Measurements from ENCODE around the gene MAP2K3.

MAP2K3 gene

GRCh38 chr17:21282850-21283249 is 1.7 kb upstream of the MAP2K3 start:
- DNase-seq (ENCODE audit: low read depth in 2 of 2): no peak

DNA sequence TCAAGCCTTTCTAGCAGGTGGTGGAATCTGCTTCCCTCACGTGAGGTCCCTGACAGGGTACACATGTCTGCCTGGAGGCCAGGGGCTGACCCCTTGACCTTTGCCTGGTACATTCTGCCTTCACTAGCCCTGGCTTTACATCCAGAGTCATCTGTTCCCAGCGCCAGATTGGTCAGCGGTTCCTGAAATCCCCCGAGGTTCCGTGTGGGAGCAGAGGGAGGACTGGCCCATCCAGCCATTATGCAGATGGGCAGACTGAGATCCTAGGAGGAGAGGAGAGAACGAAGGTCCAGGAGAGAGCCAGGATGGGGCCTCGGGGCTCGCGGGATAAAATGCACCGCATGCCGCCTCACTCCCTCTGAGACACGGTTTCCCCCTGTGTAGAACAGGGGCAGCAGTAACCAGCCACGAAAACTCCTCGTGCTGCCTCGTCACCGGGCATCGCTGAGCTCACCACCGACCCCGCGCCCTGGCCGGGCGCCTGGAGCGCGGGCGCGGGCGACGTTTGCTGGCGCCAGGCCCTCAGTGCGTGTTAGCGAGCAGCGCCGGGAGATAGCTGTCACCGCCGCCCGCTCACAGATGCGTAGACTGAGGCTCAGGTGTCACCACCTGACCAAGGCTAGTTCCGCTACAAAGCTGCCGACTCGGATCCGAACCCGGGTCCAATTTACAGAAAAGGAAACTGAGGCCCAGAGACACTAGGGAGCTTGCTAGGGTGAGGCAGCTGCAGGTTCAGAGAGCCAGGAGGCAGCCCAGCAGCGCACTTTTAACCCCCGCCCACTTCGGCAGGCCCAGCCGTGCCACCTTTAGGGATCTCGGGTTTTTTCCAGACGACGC is 811 bp upstream of the MAP2K3 start:
- DNase-seq (ENCODE audit: low read depth in 2 of 2): no peak

GRCh38 chr17:21285164-21286065 is 904 bp downstream of the MAP2K3 start:
- no peak for DNase-seq (ENCODE audit: low read depth in 2 of 2)

DNA sequence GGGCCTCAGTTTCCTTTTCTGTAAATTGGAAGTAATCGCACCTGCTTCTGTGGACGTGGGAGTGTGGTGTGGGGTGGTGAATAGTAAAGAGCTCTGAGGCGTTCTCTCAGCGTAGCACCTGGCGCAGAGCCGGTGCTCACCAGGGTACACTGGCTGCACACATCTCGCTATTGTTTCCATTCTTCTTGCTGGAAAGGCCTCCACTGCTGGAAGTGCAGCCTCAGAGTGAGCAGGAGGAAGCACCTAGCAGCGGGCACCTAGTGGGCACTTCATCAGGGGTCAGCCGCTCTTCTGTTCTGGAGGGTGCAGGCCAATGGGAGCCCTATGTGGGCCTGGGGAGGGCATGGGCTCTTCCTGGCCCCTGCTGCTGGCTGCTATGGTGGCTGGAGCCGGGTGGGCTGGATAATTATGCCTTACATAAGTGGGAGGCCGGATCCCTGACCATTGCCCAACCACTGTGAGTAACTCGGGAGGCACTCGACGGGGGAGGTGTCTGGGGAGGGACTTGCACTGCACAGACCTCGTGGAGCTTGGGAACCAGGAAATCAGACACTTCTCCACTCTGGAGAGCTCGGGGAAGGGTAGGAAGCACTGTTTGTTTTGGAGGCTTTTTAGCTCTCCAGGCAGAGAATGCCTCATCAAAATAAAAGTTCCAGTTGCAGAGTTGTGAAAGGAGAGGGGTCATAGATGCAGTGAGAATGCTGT is 1.7 kb downstream of the MAP2K3 start:
- DNase-seq (ENCODE audit: low read depth in 2 of 2): no peak

GRCh38 chr17:21286909-21287702 is 2.6 kb downstream of the MAP2K3 start:
- DNase-seq (ENCODE audit: low read depth in 2 of 2): no peak

DNA sequence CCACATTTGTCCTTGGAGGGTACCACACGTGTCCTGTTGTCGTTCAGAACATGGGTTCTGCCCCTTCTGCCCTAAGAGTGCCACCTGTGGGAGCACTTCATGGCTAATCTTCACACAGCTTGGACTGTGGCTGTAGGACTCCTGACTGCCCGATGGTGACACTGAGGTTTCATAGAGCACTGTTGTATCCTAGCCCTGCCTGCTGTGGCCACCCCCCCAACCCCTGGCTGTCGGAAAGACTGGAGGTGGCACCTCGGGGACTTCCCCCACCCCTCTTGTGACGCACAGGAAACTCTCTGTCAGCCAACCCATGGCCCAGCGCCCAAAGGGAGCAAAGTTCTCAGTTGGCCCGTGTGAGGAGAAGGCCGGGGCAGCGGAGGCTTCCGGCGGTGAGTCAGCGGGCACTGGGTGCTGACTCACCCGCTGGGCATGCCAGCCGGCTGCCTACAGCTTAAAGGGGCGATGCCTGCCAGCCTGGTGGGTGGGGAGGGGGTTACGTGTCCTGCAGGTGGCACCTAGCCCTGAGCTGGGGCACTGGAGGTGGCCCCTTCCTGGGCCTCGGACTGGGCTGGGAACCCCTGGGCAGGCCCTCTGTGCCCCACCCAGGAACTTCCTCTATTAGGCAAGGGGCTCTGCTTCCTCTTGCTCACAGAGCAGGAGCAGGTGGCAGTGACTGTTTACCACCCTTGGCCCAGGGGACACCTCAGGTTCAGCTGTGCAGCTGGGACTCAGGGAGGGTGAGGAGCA is 3.4 kb downstream of the MAP2K3 start:
- peak; percentile 96 for DNase-seq (ENCODE audit: low read depth in 2 of 2)

DNA sequence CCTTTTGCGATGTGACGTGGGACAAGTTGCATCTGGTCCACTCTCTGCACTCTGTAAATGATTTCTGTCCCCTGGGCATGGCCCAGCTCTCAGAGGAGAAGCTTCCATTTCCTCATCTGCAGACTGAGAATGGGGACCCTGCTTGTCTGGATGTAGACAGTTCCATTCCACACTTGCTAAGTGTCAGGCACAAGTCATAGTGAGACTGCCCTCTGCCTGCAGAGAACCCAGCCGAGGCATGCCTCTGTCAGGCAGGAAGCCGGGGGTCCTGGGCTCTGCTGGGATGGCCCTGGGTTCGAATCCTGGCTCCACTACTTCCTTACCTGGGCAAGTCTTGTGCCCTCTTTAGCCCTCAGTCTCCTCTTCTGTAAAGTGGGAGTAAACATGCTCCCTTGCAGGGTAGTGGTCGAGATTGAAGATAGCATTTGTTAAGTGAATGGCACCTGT is 4.1 kb downstream of the MAP2K3 start:
- DNase-seq (ENCODE audit: low read depth in 2 of 2): peak in 1 of 2 donors; percentile 27

DNA sequence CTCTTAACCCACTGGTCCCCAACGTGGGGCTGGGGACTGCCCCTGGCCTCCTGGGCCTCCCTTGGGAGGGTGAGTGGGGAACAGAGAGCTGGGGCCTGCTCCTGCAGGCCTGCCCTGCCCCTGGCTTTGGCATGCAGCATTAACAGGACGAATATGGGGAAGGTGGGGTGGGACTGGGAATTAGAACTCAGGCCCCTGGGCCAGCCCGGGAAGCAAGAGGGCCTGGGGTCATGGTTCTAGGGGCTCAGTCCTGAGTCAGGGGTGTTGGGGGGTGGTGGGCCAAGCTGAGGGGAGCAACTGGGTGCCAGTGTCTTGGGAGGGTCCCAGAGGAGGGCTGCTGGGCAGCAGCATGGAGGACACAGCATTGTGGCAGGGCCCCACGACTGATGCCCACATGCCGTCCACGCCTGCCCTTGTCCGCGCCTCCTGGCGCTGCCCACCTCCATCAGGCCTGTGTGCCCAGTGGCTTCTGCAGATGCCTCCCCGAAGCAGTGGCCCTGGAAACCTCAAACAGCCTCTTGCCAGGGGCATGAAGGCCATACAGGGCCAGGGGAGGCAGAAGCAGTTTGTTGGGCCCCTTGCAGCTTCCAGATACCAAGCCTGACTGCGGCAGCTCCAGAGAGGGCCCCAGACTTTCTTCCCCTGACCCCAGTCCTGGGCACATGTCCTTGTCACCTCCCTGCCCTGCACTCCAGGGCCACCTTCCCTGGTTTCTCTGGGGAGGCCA is 4.8 kb downstream of the MAP2K3 start:
- no peak for DNase-seq (ENCODE audit: low read depth in 2 of 2)

DNA sequence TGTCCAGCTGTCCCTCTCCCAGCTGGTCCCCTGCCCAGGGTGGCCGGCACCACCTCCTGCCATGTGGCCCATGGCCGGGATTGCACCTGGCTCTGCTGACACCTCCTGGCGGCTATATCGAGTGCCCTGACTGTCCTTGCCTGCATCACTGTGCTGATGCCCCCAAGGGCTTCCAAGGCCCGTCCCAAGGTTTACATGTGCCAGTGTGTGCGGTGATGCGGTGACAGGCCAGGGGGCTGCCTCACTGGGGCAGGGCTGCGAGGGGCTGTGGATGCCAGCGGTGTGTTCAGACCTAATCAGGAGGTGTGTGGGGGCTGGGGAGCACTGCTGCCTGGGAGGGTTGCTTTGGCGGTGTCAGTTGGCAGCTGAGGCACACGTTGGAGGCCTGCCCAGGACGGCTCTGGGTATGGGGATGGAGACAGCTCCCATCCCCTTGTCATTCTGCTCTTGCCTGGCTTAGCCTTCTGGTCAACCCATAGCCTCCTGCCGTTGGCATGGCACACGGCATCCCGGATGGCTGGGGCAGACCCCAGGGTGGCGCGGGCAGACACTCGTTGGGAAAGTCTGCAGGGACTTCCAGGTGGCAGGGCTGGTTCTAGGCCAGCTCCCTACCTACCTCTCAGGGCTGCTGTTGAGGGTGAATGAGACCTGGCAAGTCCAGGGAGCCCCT is 5.5 kb downstream of the MAP2K3 start:
- no peak for DNase-seq (ENCODE audit: low read depth in 2 of 2)

DNA sequence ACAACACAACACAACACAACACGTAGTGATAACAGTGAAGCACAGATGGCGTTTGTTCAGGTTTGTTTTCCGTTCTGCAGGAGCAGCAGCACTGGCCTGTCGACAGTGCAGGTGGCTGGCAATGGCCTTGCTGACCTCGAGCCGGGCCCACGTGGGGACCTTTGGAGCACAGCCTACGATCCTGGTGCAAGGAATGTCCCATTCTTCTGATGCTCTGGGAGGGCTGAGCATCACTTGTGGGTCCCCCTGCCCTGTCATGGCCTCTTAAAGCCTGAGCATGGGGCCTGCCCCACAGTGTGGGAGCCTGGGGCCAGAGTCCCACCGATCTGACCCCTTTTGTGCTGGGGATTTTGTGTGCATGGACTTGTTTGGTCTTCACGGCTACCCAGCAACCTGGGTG is 6.8 kb downstream of the MAP2K3 start:
- no peak for DNase-seq (ENCODE audit: low read depth in 2 of 2)

DNA sequence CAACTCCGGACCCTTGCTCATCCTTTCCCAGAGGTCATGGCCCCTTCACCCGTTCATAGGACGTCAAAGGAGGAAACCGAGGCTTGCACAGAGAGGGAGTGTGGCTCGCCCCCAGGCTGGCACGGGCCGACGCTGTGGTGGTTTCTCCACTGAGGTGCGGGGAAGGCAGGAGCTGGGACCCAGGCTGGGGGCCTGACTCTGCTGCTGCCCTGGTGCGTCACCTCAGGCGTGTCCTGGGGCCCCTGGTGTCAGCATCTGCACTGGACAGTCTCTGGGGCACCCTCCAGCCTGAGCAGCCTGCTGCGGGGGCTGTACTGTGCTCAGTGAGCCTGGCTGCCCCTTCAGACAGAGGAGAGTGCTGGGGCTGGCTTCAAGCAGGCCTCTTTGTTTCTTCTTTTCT is 7.4 kb downstream of the MAP2K3 start:
- DNase-seq (ENCODE audit: low read depth in 2 of 2): no peak

- no peak for DNase-seq (ENCODE audit: low read depth in 2 of 2)
Measured at GRCh38 chr17:21292867-21293830, 8.6 kb downstream of the MAP2K3 start.

GRCh38 chr17:21293831-21294210 is 9.3 kb downstream of the MAP2K3 start:
- no peak for DNase-seq (ENCODE audit: low read depth in 2 of 2)

- DNase-seq (ENCODE audit: low read depth in 2 of 2): no peak
Measured at GRCh38 chr17:21294321-21295035, 10.0 kb downstream of the MAP2K3 start.

DNA sequence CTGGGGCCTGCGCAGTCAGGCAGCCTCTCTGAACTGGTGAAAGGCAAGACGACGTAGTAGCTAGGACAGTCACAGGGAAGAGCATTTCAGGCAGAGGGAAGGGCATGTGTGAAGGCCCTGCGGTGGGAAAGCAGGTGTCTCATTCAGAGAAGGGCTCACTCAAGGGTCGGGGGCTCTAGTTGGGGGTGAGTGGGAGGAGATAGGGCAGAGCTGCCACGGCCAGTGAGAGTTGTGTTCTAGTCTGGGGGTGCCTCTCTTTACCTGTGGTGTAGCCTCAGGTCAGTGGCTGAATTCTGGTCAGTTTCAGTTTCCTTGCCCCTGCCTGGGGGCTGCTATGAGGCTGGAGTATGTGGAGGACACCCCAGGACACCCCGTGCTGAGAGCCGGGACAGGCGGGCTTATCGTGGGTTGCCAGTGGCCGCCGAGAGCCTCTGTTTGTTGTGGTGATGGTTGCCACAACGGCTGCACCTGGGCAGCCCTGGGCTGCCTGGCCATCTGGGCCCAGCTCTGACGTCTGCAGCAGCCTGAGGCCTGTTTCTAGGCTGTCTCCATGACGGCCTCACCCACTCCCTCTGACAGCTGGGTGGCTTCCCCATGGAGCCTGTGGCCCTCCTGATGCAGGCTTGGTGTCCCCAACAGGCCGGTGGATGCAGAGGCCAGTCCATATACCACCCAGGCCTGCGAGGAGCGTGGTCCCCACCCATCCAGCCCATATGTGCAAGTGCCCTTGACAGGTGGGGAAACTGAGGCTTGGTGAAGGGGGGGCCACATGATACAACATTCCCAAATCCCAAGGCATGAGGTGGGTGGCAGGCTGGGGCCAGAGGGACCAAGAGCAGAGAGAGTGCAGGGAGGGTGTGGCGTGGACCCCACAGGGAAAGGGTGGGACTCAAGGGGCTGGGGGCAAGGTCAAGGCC is 10.8 kb downstream of the MAP2K3 start:
- DNase-seq (ENCODE audit: low read depth in 2 of 2): no peak

Measured in stimulated activated CD8-positive, alpha-beta memory T cell treated with anti-CD3 and anti-CD28 coated beads, Interleukin-15, amount 100 ng/mL, for 48 hours (primary cell).